Measurements from ENCODE around the gene ATP11A.

ATP11A gene

GRCh38 chr13:112850273-112850672, 160.4 kb downstream of the ATP11A start:
- TF ChIP-seq ZNF664 (tag by site-specific recombination; IDR thresholded peaks at IDR 0.05) (no peak), ZFP41 (tag by site-specific recombination; IDR thresholded peaks at IDR 0.05; ENCODE audit: borderline replicate concordance) (no peak), GFI1B (tag by site-specific recombination; IDR thresholded peaks at IDR 0.05) (no peak), HOXD13 (CRISPR knock-in tag; IDR thresholded peaks at IDR 0.05; ENCODE audit: borderline replicate concordance) (no peak), ZNF140 (tag by site-specific recombination; IDR thresholded peaks at IDR 0.05) (no peak), ZBTB11 (tag by site-specific recombination; conservative IDR thresholded peaks at IDR 0.05; ENCODE audit: low read depth) (no peak), ZNF274 (IDR thresholded peaks at IDR 0.05; ENCODE audit: low read length) (no peak), ZNF274 (tag by site-specific recombination; IDR thresholded peaks at IDR 0.05; ENCODE audit: borderline replicate concordance) (no peak), ZNF394 (tag by site-specific recombination; IDR thresholded peaks at IDR 0.05; ENCODE audit: borderline replicate concordance) (no peak)
- TF ChIP-seq, protein P1, sequence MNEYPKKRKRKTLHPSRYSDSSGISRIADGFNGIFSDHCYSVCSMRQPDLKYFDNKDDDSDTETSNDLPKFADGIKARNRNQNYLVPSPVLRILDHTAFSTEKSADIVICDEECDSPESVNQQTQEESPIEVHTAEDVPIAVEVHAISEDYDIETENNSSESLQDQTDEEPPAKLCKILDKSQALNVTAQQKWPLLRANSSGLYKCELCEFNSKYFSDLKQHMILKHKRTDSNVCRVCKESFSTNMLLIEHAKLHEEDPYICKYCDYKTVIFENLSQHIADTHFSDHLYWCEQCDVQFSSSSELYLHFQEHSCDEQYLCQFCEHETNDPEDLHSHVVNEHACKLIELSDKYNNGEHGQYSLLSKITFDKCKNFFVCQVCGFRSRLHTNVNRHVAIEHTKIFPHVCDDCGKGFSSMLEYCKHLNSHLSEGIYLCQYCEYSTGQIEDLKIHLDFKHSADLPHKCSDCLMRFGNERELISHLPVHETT (tag by site-specific recombination; IDR thresholded peaks at IDR 0.05), result no peak
- Histone ChIP-seq H3K36me3 (ENCODE audit: control insufficient read depth in 2 of 2, insufficient read depth in 1 of 2, low read length in 2 of 2) (peaks cover 4 to 32% of the 10 kb centered on the region in 2 experiments; a peak in 2 of 3 replicates), H3K4me1 (ENCODE audit: control insufficient read depth, insufficient read depth, low read length) (peaks cover 5% of the 10 kb centered on the region; the same call in 1 of the 2 replicates), H3K27ac (ENCODE audit: extremely low read depth, low read depth, low read length) (no peak overlapping the region), H3K9me3 (ENCODE audit: control insufficient read depth, insufficient read depth, low read depth, low read length) (no peaks in the 10 kb centered on the region), H3K4me3 (ENCODE audit: low read depth, low read length) (no peak overlapping the region)
- CTCF ChIA-PET, result no interaction called here
- POLR2A ChIA-PET, result no interaction called here

- ChIA-PET CTCF (no interaction called here), POLR2A (no interaction called here)
- Histone ChIP-seq H3K27ac (ENCODE audit: extremely low read depth, low read depth, low read length) (no peak overlapping the region), H3K36me3 (ENCODE audit: control insufficient read depth in 2 of 2, insufficient read depth in 1 of 2, low read length in 2 of 2) (peaks cover 4 to 35% of the 10 kb centered on the region in 2 experiments; a peak in 2 of 3 replicates), H3K4me1 (ENCODE audit: control insufficient read depth, insufficient read depth, low read length) (peaks cover 5% of the 10 kb centered on the region; the same call in 1 of the 2 replicates), H3K4me3 (ENCODE audit: low read depth, low read length) (no peak overlapping the region), H3K9me3 (ENCODE audit: control insufficient read depth, insufficient read depth, low read depth, low read length) (no peaks in the 10 kb centered on the region)
- no peak for TF ChIP-seq ZNF175 (tag by site-specific recombination; IDR thresholded peaks at IDR 0.05)
- TF ChIP-seq ZBTB1 (tag by site-specific recombination; IDR thresholded peaks at IDR 0.05), result no peak
- TF ChIP-seq, protein P2, sequence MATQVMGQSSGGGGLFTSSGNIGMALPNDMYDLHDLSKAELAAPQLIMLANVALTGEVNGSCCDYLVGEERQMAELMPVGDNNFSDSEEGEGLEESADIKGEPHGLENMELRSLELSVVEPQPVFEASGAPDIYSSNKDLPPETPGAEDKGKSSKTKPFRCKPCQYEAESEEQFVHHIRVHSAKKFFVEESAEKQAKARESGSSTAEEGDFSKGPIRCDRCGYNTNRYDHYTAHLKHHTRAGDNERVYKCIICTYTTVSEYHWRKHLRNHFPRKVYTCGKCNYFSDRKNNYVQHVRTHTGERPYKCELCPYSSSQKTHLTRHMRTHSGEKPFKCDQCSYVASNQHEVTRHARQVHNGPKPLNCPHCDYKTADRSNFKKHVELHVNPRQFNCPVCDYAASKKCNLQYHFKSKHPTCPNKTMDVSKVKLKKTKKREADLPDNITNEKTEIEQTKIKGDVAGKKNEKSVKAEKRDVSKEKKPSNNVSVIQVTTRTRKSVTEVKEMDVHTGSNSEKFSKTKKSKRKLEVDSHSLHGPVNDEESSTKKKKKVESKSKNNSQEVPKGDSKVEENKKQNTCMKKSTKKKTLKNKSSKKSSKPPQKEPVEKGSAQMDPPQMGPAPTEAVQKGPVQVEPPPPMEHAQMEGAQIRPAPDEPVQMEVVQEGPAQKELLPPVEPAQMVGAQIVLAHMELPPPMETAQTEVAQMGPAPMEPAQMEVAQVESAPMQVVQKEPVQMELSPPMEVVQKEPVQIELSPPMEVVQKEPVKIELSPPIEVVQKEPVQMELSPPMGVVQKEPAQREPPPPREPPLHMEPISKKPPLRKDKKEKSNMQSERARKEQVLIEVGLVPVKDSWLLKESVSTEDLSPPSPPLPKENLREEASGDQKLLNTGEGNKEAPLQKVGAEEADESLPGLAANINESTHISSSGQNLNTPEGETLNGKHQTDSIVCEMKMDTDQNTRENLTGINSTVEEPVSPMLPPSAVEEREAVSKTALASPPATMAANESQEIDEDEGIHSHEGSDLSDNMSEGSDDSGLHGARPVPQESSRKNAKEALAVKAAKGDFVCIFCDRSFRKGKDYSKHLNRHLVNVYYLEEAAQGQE (tag by site-specific recombination; IDR thresholded peaks at IDR 0.05), result no peak
- peak; percentile 59; the same call in 1 of the 2 replicates for TF ChIP-seq SCRT2 (tag by site-specific recombination; IDR thresholded peaks at IDR 0.05)
- TF ChIP-seq ZNF121 (tag by site-specific recombination; IDR thresholded peaks at IDR 0.05), result peak; percentile 84
These were observed 161.5 kb downstream of the ATP11A start for GRCh38 chr13:112851107-112852038.

Data from HEK293 (cell line).